Stimulated activated CD8-positive, alpha-beta memory T cell treated with anti-CD3 and anti-CD28 coated beads, Interleukin-7, amount 100 ng/mL, for 1 hour (primary cell): ENCODE measurements around the gene CTIF.
A peak's percentile ranks its signal among the peaks of the same experiment; 100 is the strongest.
"Not testable (repeated sequence)": the region's sequence is repeated elsewhere in the genome, so short reads cannot be mapped to it uniquely, and the experiment has no call there.

Experiments
- DNase-seq, 2 donors: peaks; one replicate each; pipeline ENCODE4 v3.0.0-alpha.2; 2020; ENCODE audit warnings: low read depth in 2 of 2

The CTIF gene

GRCh38 chr18:48538531-48539405 lies at the start of gene CTIF:
CTIF (plus strand) TSS chr18:48539031; CDS start chr18:48619566, 80,535 bp downstream.
- DNase-seq, result peak; percentile 14 to 32

- no peak for DNase-seq
Observed at GRCh38 chr18:48490641-48491293, 48.1 kb upstream of the CTIF start.

DNA sequence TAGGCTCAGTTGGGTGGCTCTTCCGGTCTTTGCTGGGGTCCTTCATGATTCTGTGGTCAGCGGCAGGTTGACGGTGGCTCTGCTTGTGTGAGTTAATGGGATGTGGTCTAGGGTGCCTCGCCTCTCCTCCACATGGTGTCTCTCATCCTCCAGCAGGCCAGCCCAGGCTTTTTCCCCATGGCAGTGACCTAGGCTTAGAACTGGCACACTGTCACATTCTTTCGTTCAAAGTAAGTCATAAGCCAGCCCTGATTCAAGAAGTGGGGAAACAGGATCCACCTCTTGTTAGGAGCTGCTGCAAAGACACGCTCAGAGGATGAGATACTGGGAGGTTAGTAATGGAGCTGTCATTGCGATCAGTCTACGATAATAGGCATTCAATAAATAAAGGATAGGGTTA lies 46.0 kb upstream of the CTIF start:
- no peak for DNase-seq

- DNase-seq, result no peak
Observed at GRCh38 chr18:48493434-48494230, 45.2 kb upstream of the CTIF start.

DNA sequence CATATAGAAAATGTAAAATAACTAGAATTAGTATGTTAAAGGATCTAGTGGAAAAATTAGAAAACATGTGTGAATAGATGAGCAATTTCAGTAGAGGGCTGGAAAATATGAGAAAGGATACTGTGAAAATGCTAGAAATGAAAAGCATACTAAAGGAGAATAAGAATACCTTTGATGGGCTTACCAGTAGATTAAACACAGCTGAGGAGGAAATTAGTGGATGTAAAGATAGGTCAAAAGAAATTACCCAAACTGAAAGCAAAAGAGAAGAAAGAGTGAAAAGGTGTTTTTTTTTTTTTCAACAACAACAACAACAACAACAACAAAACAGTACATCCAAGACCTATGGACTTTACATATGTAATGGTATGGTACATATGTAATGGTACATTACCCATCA lies 41.0 kb upstream of the CTIF start:
- no peak for DNase-seq

GRCh38 chr18:48500517-48500916 lies 38.3 kb upstream of the CTIF start:
- DNase-seq, result no peak

GRCh38 chr18:48502906-48503305 lies 35.9 kb upstream of the CTIF start:
- DNase-seq, result no peak

DNA sequence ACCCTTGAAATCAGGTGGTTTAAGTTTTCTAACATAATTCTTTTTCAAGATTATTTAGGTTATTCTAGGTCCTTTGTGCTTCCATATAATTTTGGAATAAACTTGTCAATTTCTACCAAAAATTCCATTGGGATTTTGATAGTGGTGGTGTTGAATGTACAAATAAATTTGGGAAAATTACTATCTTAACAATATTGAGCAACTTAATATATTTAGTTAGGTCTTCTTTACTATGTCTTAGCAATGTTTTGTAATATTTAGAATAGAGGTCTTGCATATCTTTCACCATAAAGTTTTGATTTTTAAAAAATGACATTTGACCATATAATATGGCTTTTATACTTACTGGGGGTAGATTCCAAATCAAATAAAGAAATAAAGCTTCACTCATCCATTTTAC lies 34.0 kb upstream of the CTIF start:
- DNase-seq, result no peak

DNA sequence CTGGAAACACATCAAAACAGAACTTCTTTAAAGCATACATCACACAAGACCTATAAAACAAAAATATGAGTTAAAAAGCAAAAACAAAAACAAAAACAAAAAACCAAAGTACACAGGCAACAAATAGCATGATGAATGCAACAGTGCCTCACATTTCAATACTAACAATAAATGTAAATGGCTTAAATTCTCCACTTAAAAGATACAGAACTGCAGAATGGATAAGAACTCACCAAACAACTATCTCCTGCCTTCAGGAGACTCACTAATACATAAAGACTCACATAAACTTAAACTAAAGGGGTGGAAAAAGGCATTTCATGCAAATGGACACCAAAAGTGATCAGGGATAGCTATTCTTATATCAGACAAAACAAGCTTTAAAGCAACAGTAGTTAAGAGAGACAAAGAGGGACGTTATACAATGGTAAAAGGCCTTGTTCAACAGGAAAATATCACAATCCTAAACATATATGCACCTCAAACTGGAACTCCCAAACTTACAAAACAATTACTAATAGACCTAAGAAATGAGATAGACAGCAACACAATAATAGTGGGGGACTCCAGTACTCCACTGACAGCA lies 31.8 kb upstream of the CTIF start:
- not testable (repeated sequence) for DNase-seq

DNA sequence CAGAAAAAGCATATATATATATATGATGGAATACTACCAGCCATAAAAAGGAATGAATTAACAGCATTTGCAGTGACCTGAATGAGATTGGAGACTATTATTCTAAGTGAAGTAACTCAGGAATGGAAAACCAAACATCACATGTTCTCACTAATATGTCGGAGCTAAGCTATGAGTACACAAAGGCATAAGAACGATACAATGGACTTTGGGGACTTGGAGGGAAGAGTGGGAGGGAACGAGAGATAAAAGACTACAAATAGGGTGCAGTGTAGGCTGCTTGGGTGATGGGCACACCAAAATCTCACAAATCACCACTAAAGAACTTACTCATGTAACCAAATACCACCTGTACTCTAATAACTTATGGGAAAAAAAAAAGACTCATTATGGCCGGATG lies 26.3 kb upstream of the CTIF start:
- not testable (repeated sequence) for DNase-seq

GRCh38 chr18:48514786-48515185 lies 24.0 kb upstream of the CTIF start:
- no peak for DNase-seq

GRCh38 chr18:48517048-48517447 lies 21.8 kb upstream of the CTIF start:
- DNase-seq, result no peak

- DNase-seq, result no peak
Observed at GRCh38 chr18:48519431-48520100, 19.3 kb upstream of the CTIF start.

- no peak for DNase-seq
Observed at GRCh38 chr18:48521723-48522122, 17.1 kb upstream of the CTIF start.

- no peak for DNase-seq
Observed at GRCh38 chr18:48525671-48526070, 13.2 kb upstream of the CTIF start.

DNA sequence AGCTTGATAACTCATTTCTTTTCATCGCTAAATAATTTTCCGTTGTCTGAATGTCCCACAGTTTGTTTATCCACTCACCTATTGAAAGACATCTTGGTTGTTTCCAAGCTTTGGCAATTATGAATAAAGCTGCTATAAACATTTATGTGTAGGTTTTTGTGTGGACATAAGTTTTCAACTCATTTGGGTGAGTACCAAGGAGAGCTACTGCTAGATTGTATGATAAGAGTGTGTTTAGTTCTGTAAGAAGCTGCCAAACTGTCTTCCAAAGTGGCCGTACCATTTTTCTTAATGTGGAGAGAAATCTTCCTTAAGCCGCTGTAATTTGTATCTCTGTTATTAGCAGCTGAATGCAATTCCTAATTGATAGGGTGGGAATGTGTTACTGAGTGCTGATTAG lies 11.4 kb upstream of the CTIF start:
- DNase-seq, result no peak

GRCh38 chr18:48528861-48529260 lies 10.0 kb upstream of the CTIF start:
- no peak for DNase-seq

DNA sequence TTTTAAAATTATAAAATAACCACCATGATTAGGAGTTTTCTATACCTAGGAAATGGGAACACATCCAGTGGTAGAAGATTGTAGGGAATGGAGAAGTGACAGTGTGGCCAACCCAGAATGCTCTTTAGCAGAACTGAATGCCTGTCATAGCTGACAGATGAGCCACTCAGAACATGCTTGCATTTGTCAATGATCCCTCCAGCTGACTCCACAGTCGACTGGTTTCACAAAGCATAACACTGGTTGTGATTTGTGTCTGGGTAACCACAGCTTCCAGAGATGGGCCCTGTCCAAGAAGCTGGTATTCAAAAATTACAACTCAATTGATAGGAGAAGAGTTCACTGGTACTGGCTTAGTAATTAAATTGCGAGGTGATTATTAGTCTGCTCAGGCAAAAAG lies 9.0 kb upstream of the CTIF start:
- DNase-seq, result no peak

GRCh38 chr18:48530399-48531081 lies 8.3 kb upstream of the CTIF start:
- DNase-seq, result no peak

- no peak for DNase-seq
Observed at GRCh38 chr18:48531082-48531403, 7.8 kb upstream of the CTIF start.

DNA sequence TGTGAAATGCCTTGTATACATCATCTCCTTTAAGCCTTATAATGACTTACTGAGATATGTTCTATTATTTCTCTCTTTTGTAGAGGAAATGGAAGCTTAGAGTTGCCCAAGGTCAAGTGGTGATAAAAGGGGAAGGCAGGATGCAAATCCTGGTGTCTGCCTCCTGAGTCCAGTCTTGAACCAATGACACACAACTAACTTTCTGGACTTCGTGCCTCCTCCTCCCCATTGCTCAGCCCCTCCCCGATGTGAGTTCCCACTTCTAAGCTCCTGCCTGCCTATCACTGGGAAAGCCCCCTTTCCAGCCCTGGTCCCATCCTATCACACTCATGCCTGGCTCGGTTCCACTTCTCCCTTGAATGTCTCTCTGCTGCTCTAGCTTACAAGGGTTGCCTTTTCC lies 6.9 kb upstream of the CTIF start:
- no peak for DNase-seq
